PFSK-1 (cell line): ENCODE measurements around the gene FBLN1.

Experiments
- FOXP2 ChIP-seq: optimal IDR thresholded peaks from 2 replicates; pipeline ENCODE3; 2011; ENCODE audit warnings: borderline replicate concordance, control low read depth, inconsistent platforms; ENCODE audit not compliant: insufficient read depth; ENCODE audit errors: extremely low read length, extremely low read depth
- POLR2AphosphoS5 ChIP-seq: IDR thresholded peaks from 2 replicates; pipeline ENCODE4 v1.6.1; 2012; ENCODE audit warnings: low read depth, mild to moderate bottlenecking, control low read depth, low read length, moderate library complexity
- SIN3A ChIP-seq: IDR thresholded peaks from 2 replicates; pipeline ENCODE4 v1.6.1; 2012; ENCODE audit warnings: mild to moderate bottlenecking, low read length, moderate library complexity, borderline replicate concordance; ENCODE audit not compliant: insufficient read depth
- TAF1 ChIP-seq: IDR thresholded peaks from 2 replicates; pipeline ENCODE4 v1.6.1; 2012; ENCODE audit warnings: low read length, control low read depth, borderline replicate concordance; ENCODE audit not compliant: insufficient read depth
- TF ChIP-seq, protein P1 (sequence below), 2 experiments: IDR thresholded peaks; 2 replicates each; pipeline versions ENCODE4 v1.6.1 to v1.8.0; 2011 to 2012; ENCODE audit warnings: low read depth in 2 of 2, low read length in 2 of 2, control low read depth in 1 of 2, inconsistent platforms in 1 of 2, mild to moderate bottlenecking in 1 of 2, moderate library complexity in 1 of 2; ENCODE audit not compliant: insufficient read depth in 1 of 2

The FBLN1 gene

GRCh38 chr22:45647532-45648225 is 145.0 kb downstream of the FBLN1 start:
- TF ChIP-seq SIN3A, result no peak
- TF ChIP-seq, protein P1, sequence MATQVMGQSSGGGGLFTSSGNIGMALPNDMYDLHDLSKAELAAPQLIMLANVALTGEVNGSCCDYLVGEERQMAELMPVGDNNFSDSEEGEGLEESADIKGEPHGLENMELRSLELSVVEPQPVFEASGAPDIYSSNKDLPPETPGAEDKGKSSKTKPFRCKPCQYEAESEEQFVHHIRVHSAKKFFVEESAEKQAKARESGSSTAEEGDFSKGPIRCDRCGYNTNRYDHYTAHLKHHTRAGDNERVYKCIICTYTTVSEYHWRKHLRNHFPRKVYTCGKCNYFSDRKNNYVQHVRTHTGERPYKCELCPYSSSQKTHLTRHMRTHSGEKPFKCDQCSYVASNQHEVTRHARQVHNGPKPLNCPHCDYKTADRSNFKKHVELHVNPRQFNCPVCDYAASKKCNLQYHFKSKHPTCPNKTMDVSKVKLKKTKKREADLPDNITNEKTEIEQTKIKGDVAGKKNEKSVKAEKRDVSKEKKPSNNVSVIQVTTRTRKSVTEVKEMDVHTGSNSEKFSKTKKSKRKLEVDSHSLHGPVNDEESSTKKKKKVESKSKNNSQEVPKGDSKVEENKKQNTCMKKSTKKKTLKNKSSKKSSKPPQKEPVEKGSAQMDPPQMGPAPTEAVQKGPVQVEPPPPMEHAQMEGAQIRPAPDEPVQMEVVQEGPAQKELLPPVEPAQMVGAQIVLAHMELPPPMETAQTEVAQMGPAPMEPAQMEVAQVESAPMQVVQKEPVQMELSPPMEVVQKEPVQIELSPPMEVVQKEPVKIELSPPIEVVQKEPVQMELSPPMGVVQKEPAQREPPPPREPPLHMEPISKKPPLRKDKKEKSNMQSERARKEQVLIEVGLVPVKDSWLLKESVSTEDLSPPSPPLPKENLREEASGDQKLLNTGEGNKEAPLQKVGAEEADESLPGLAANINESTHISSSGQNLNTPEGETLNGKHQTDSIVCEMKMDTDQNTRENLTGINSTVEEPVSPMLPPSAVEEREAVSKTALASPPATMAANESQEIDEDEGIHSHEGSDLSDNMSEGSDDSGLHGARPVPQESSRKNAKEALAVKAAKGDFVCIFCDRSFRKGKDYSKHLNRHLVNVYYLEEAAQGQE (IDR thresholded peaks at IDR 0.05; ENCODE audit: insufficient read depth in 1 of 2, low read depth in 2 of 2, low read length in 2 of 2), result no peak
- no peak for TF ChIP-seq TAF1
- no peak for TF ChIP-seq POLR2AphosphoS5
- TF ChIP-seq FOXP2, result no peak

DNA sequence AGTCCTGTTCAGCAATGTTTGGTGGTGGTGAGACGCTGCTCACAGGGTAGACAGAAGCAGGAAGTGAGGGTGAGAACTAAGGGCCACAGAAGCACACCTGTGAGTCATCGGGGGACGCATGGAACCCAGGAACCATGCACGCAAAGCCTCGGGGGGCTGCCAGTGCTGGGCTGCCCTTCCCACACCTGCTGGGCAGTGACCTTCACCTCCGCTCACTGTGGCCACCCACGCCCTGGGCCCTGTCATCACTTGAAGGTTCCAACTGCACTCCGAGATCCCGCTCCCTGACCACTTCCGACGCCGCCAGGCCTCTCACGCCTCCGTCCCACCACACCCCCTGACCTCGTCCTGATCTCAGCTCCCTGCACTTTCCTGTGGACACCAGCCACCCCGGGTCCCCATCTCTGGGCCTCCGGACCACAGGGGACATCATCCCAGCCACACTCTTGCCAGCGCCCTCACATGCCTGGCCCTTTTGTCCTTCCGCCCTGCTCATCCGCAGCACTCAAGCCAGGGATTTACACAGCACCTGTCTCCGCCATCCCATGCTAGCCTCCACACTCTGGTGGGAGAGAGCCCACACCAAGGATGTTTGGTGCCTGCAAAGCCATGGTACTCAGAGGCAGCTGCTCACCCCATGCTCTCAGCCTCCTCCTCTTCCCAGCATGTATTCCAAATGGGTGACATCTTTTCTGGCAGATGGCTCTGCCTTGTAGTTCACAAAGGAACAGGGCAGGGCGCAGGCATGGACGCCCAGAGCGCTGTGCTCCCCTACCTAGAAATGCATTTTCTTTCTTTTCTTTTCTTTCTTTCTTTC is 145.8 kb downstream of the FBLN1 start:
- TF ChIP-seq FOXP2 (no peak), POLR2AphosphoS5 (no peak), TAF1 (no peak)
- TF ChIP-seq, protein P1 (IDR thresholded peaks at IDR 0.05; ENCODE audit: insufficient read depth in 1 of 2, low read depth in 2 of 2, low read length in 2 of 2), result no peak

- no peak for TF ChIP-seq POLR2AphosphoS5
- TF ChIP-seq, protein P1 (IDR thresholded peaks at IDR 0.05; ENCODE audit: insufficient read depth in 1 of 2, low read depth in 2 of 2, low read length in 2 of 2), result no peak
- TF ChIP-seq TAF1, result no peak
- no peak for TF ChIP-seq SIN3A
- TF ChIP-seq FOXP2, result no peak
These were observed 147.1 kb downstream of the FBLN1 start for GRCh38 chr22:45649809-45650208.

DNA sequence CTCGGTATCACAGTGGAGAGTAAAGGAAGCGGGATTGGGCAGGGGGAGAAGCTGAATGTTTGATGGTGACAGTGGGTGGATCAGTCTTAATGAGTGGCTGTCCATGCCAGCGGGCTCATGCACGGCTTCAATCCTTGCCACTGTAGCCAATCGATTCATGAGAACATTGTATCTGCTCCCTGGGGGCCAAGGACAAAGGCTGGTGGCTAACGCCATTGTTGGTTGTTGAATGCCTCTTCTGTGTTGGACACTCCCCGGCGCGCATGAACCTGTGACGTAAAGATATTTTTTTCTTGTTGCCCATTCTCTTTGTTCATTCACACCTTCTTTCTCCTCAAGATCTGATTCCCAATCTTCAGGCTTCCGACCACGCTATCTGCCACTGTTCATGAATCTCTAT is 148.0 kb downstream of the FBLN1 start:
- TF ChIP-seq TAF1 (no peak), POLR2AphosphoS5 (no peak), FOXP2 (no peak), SIN3A (no peak)
- TF ChIP-seq, protein P1 (IDR thresholded peaks at IDR 0.05; ENCODE audit: insufficient read depth in 1 of 2, low read depth in 2 of 2, low read length in 2 of 2), result no peak
